IPS DF 4.7 (cell line): Measurements from ENCODE around the gene ALDH2.
"Not testable (repeated sequence)": the region's sequence is repeated elsewhere in the genome, so short reads cannot be mapped to it uniquely, and the experiment has no call there.

ENCODE experiments used
- DNase-seq: peaks from one replicate; pipeline ENCODE4 v3.0.0-alpha.2; 2013; ENCODE audit warnings: low spot score; ENCODE audit errors: extremely low read depth

The ALDH2 gene

DNA sequence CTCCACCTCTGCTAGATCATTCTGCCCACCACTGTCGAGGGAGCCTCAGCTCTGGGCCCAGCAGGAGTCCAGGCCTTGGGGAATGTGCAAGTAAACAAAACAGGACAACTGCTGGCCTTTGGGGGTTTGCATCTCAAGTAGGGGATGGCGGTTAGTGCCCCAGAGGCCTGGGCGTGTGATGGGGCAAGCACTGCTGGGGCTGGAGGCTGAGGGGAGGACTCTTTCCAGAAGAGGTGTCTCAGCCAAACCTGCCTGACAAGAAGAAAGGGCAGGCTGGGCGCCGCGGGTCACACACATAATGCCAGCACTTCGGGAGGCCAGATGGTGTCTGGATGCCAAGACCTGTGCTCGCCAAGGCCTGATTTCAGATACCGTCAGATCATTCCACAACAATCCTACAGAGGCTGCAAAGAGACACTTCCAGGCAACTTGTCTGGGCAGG, 8.6 kb upstream of the ALDH2 start:
- no peak for DNase-seq

DNA sequence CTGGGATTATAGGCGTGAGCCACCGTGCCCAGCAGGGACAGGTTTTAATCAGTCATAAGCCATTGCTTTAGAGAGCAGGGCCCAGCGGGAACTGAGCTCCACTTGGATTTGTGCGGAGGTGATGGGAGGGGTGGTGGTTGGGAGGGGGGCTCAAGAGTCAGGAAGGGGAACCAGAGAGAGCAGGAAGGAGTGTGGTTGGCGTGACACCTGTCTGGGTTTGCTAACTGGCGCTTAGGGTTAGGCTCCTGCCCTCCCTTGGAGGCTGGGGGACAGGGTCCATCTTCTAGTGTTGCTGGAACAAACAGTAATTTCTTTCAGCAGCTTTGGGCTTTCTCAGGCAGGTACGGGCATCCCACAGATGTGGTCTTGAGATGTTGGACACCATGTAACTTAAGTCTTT, 7.5 kb upstream of the ALDH2 start:
- no peak for DNase-seq

DNA sequence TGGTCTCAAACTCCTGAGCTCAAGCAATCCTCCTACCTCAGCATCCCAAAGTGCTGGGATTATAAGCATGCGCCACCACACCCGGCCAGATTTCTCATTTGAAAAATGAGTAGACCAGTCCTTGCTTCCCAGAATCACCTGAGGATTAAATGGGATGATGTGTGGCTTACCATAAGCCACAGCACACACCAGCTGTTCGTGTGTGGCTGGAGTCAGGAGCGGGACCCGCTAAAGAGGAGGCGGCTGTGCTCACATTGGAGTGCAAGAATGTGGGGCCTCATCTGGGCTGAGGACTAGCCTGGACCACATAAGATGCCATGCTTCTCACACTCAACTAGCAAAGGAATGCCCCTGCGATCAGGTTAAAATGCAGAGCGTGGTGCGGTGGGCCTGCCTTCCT, 6.7 kb upstream of the ALDH2 start:
- no peak for DNase-seq

DNA sequence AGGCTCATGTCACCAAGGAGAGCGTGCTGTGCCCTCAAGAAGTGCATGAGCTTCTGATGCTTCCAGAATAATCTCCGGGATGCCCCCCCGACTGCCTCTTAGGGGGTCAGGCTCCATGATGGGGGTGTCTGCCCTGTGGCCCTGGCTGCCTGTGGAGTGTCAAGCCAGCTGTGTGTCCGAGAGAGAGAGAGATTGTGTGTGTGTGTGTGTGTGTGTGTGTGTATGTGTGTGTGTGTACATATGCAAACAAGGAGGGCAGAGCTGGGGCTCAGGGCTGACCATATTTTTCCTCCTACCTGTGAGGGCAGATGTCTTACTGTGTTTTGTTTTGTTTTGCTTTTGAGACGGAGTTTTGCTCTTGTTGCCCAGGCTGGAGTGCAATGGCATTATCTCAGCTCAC, 5.6 kb upstream of the ALDH2 start:
- DNase-seq, result no peak

DNA sequence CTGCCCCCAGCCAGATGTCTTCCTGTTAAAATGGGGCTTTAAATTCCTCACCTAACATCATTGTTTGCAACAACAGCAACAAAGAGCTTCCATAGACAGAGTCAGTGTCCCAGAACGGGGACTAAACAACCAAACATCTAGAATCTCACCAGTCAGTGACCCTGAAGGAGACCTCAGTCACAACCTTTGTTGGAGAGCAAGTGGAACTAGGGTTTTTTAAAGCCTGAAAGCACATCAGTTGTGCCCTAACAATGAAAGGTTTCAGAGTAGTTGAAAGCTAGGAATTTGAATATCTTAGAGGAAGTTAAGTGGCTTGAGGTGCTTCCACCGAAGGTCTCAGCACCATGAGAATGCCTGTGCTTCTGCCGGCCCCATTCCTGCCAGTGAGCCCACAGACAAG, 5.0 kb upstream of the ALDH2 start:
- DNase-seq, result no peak

DNA sequence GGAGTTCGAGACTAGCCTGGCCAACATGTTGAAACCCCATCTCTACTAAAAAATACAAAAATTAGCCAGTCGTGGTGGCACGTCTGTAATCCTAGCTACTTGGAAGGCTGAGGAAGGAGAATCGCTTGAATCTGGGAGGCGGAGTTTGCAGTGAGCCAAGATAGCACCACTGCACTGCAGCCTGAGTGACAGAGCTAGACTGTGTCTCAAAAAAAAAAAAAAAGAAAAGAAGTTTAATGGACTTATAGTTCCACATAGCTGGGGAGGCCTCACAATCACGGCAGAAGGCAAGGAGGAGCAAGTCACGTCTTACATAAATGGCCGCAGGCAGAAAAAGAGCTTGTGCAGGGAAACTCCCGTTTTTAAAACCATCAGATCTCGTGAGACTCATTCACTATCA, 3.2 kb upstream of the ALDH2 start:
- DNase-seq, result not testable (repeated sequence)

DNA sequence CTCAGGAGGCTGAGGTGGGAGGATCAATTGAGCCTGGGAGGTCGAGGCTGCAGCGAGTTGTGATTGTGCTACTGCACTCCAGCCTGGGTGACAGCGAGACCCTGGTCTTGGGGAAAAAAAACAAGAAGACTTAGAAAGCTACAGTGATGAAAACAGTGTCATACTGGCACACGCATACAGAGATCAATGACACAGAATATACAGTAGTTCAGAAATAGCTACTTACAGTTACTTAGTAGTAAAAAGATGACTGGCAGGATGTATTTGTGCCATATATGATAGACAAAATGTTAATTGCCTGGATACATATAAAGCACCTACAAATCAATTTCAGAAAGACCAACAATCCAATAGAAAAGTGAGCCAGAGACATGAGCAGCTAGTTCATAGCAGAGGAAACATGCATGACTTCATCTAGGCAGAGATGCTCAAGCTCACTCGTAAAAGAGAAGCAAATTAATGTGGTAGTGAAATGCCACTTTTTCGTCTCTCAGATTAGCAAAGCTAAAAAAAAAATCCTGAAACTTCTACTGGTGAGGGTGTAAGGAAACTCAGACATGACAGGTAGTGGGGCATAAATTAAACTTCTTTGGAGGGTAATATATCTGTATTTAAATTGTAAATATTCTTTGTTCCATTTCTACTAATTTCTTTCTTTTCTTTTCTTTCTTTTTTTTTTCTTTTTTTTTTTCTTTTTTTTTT, 2.5 kb upstream of the ALDH2 start:
- no peak for DNase-seq

DNA sequence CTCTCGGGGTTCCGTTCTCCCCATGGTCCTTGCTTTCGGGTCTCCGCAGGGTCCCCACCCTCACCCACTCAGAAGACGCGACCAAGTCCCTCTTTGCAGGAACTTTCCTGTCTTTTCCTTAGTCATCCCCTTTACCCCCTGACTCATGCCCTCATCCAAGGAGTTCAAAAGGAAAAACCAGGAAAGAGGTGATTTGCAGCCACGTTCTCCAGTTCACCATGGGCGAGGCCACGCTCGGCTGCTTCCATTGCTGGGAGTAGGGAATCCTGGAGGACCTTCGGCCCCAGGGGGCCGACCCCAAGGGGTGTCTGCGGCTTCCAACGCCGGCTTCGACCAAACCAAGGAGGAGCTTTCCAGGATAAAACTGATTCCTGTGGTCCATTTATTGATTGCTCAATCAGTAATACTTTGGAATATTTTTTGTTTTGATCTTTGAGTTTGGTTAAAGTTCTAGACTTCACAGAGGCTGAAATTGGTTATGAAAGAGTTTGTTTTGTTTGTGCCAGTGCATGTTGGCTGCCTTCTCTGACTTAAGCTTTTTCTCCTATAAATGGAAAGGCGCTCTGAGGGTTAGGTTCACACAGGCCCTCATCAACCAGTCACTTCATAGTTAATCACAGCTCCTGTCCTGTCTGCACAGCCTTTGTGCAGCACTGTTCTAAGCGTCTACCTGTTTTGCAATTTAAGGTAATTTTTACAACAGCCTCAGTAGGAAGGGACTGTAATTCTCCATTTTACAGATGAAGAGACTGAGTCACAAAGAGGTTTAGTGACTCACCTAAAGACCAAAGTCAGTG, 827 bp downstream of the ALDH2 start:
- no peak for DNase-seq

DNA sequence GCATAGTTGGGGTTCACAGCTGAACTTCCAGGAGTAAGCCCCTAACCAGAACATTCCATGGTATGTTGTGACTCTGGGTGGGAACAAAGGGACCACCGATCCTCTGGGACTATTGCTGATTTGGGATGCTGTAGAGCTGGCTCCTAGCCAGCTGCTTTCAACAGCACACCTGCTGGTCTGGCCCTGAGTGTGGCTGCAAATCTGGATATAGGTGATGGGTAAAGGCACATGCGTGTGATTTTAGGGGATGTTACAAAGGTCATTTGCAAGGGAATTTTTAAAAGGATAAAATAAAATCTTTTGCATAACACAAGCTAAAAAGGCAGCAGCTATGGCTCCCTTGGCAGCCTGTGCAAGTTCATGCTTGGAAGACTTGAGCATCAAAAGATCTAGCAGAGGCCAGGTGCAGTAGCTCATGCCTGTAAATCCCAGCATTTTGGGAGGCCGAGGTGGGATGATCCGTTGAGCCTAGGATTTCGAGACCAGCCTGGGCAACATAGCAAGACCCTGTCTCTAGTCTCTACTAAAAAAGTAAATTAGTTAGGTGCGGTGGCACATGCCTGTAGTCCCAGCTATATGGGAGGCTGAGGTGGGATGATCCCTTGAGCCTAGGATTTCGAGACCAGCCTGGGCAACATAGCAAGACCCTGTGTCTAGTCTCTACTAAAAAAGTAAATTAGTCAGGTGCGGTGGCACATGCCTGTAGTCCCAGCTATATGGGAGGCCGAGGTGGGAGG, 1.6 kb downstream of the ALDH2 start:
- DNase-seq, result no peak

DNA sequence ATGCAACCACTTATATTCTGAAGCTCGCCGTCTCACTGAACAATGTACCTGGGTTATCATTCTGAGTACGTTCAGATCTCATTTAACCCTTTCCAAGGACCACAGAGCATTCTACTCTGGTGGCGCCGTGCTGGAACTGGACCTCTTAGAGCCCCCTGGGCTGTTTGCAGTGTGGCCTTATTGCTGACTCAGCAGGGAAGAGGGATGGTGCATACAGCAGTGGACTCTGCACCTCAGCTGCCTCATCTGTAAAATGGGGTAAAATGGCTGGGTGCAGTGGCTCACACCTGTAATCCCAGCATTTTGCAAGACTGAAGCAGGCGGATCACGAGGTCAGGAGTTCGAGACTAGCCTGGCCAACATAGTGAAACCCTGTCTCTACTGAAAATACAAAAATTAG, 2.9 kb downstream of the ALDH2 start:
- DNase-seq, result no peak

DNA sequence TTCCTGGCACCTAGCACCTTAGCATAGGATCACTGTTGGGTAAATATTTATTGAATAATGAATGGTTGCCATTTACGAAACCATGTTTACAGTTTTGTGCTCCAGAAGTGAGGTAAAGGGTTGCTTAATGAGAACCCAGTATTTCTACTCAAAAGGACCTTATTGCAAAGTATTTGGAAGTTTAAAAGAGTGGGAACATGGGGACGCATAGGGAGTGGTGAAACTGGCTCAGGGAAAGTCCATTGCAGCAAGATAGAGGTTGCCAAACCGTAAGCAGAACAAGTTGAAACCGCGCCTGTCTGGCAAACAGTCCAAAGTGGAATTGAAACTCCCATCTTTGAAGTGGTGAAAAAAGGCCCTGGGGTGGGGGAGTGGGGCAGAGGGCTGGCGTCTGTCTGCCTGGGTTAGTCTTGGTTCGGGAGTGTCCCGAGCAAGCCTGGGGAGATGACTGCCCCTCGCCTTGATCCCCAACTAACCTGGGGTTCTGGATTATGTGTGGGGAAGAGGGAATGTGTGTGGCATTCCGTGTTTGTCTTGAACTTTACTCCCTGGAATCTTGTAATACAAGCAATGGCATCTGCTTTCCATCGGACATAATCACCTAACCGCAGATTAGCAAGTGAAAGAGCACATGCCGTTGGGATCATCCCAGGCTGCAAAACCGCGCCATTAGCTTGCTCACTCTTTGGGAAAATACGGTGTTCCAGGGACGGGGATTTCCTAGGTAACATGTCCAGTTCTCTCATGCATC, 7.2 kb downstream of the ALDH2 start:
- no peak for DNase-seq

DNA sequence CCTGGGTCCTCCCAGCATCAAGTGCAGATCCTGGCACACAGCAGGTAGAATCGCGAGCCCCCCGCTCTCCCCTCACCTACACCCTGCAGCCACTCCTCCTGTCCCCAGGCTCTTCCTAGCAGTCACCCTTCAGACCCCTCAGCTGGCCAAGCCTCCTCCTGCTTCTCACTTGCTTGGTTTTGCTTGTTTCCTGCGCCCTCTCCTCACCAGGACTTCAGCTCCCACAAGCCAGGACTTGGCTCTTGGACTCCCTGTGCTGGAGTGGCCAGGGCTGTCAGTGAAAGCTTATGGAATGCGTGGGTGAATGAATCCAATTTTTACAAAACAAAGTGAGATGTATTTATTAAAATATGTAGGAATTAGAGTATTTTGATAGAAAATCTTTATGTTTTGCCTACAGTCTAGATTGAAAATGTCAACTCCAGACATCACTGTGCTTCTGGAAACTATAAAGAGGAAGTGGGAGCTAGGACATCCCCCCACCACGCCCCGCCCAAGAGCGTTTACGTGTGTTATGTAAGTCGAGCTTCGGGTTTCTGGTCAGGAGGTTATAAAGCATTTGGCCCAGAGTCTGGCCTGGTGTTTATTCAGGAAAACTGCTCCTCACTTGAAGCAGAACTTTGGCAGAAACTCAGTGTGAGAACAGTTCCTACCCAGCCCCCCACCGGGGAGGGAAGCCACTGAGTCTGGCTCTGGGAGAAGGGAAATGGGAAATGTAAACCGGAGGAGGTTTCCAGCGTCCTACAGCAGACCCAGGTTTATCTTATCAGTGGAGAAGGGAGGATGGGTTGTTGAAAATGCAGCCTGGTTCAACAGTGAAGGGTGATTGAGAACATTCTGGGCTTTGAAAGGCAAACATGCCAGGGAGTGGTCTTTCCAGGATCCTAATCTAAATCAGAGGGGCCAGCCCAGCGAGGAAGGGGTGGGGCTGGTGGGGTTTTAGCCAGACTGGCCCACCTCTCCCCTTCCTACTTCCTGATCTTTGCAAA, 8.8 kb downstream of the ALDH2 start:
- DNase-seq, result no peak

DNA sequence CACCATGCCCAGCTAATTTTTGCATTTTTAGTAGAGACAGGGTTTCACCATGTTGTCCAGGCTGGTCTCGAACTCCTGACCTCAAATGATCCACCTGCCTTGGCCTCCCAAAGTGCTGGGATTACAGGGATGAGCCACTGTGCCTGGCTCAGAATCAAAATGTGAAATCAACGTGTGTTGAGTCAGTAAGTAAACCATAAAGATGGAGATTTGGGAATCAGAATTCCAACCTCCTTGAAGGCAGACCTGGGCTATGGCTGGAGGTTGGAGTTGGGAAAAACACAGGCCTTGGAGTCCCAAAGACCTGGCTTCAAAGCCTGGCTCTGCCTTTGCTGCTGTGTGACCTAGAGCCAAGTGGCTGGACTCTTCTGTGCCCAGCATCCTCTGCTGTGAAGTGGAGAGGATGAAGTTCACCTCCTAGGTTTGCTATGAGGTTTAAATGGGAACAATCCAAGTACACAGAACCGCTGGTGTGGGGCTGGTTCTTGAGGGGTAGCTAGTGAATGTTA, 10.2 kb downstream of the ALDH2 start:
- no peak for DNase-seq

DNA sequence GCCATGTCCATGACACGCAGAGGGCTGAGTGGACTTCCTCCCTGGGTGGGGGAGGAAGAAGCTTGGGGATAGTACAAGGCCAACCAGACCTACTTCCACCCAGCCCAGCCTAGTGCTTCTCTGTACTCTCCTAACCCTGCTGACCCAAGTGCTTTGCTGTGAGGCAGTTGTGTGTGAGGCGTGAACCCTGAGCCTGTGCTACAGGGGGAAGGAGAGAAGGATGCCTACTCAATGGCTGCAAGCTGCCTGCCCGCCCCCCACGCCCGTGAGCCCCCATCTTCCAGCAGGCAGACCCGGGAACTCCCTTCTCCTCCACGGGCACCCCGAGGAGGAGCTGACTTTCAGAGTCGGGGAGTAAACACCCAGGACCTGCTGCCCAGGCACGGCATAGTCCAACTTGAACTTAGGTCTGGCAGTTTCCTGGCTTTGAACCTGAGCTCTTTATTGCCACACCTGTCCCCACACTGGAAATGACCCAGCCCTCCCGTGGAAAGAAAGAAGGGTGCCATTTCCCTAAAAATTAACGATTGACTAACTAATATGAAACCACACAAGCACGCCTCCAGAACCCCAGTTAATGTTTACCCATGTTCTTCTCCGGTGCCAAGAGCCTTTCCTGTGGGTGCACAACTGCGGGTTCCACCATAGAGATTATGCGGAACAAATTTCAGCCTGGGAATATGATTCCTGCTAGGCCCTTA, 10.8 kb downstream of the ALDH2 start:
- no peak for DNase-seq

DNA sequence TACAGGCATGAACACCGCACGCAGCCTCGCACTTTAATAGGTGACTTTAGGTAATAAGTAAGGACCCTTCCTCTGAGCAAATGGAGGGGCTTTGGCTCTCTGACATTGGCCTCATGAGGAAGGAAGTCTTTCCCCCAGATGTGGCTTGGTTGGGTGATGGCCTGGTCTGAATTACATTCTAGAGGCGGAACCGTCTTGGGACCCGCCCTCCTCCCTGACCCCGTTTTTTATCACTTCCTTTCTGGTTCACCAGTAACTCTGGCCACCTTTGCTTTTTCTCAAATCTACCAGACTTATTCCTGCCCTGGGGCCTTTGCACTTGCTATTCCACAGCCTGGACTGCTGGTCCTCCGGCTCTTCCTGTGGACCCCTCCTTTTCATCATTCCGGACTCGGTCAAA, 13.4 kb downstream of the ALDH2 start:
- no peak for DNase-seq

DNA sequence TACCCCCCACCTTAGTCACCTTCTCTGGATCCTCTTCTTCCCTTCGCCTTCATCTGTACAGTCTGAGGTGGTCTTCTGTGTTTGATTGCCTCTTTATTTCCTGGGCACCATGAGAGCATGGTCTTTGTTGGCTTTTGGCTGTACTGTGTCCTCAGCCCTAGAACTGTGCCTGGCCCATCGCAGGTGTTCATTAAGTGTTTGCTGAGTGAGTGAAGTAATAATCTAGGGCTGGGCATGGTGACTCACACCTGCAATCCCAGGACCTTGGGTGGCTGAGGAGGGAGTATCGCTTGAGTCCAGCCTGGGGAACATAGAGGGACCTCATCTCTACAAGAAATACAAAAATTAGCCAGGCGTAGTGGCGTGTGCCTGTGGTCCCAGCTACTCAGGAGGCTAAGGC, 13.9 kb downstream of the ALDH2 start:
- DNase-seq, result no peak

DNA sequence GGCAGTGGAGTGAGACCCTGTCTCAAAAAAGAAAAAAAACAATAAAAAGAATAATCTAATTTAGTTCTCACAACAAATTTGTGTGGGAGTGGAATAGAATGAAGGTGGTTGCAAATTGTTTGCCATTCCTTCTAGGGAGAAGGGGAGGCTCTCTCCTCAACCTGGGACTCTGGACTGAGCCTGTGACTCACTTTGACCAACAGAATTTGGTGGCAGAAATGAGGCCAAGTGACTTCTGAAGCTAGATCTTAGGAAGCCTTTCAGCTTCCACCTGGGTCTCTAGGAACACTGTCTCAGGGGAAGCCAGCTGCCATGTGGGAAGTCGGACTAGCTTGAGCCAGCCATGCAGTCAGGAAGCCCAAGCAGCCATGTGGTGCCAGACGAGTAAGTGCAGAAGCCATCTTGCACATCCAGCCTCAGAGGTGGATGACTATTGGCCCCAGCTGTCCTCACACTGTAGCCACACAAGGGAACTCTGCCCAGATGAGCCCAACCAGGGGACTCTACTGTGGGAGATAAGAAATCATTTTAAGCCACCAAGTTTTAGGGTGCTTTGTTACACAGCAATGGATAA, 14.4 kb downstream of the ALDH2 start:
- DNase-seq, result no peak

DNA sequence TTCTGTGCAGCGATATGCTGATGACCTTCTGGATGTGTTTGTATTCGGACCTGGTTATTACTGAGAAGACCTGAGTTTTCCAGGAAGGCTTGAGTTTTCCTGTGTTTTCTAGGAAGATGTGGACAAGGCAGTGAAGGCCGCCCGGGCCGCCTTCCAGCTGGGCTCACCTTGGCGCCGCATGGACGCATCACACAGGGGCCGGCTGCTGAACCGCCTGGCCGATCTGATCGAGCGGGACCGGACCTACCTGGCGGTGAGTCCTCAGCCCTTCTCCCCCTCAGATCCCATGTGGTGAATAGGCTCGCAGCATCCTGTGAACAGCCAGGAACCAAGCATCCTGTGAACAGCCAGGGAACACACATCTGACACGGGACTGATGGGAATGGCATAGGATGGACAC, 16.3 kb downstream of the ALDH2 start:
- DNase-seq, result no peak

DNA sequence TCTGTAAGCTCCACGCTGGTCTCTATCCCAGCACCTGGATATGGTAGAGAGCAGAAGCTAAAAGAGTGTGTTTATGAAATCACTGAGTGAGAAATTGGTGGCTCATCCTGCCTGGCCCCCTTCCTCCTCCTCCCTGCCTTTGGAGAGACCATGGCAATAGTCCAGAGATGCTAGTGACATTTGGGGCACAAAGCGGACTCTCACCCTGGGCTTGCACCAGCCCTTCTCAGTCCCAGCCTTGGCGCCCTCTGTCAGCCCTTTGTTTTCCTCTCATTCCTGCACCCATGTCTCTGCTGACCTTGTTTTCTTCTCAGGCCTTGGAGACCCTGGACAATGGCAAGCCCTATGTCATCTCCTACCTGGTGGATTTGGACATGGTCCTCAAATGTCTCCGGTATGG, 18.2 kb downstream of the ALDH2 start:
- DNase-seq, result no peak
